ENCODE results near the gene UBE2C.

The UBE2C gene

DNA sequence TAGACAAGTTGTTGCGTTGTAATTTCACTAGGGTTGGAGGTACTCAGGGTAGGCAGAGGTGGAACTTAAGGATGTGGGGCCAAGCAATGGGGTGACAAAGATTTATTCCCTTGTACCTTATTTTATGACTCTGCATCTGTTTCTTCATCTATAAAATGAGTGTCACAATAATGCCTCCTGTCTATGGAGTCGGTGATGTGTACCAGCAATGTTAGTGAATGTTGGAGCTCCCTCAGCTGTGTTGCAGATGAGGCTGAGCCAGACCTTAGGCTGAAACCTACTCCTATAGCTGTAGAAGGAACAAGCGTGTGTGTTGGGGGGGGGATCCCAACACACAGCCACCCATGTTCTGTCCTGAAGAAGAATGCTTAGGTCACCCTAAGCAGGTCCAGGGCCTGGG, 4.5 kb downstream of the UBE2C start:
- TF ChIP-seq, protein P1, sequence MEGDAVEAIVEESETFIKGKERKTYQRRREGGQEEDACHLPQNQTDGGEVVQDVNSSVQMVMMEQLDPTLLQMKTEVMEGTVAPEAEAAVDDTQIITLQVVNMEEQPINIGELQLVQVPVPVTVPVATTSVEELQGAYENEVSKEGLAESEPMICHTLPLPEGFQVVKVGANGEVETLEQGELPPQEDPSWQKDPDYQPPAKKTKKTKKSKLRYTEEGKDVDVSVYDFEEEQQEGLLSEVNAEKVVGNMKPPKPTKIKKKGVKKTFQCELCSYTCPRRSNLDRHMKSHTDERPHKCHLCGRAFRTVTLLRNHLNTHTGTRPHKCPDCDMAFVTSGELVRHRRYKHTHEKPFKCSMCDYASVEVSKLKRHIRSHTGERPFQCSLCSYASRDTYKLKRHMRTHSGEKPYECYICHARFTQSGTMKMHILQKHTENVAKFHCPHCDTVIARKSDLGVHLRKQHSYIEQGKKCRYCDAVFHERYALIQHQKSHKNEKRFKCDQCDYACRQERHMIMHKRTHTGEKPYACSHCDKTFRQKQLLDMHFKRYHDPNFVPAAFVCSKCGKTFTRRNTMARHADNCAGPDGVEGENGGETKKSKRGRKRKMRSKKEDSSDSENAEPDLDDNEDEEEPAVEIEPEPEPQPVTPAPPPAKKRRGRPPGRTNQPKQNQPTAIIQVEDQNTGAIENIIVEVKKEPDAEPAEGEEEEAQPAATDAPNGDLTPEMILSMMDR (IDR thresholded peaks at IDR 0.05; ENCODE audit: low read depth, low read length, missing control alignments) = no peak
- H3K4me3 ChIP-seq (replicated peaks; ENCODE audit: low read depth, low read length) = no peak overlapping the region
- no peak for DNase-seq (ENCODE audit: extremely low read depth, low read depth)

DNA sequence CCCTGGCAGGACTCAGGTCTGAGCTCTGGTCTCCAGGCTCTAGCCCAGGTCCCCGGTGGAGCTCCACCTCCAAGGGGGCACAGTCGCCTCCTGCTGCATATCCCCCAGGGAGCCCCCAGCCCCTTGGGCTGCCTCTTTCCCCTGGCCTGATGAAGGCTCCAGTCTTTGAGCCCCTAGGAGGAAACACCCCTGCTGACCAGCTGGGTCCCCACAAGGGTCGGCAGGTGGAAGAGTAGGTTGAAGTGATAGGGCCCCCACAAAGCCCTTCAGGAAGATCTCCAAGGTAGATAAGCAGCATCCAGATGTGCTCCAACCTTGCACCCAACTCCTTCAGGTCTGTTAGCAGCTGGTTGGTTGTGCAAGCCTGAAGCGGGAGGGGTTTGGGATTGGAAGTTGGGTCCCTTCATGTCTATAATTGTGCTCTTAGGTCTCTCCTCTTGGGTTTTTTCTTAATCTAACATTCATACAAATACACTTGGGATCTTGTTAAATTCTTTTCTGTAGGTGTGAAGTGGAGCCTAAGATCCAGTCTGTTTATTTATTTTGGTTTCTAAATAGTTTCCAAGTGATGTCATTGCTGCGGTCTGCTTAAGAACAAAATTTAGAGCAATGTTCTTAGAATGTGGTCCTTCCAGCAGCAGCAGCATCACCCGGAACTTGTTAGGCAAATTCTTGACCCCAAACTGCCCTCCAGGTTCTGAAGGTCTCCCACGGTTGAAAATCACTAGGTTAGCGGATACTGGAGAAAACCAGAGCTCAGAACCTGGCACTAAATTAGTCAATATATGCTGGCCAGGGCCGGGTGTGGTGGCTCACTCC, 5.1 kb downstream of the UBE2C start:
- DNase-seq (ENCODE audit: extremely low read depth, low read depth) = peak; percentile 67
- TF ChIP-seq, protein P1 (IDR thresholded peaks at IDR 0.05; ENCODE audit: low read depth, low read length, missing control alignments) = no peak
- no peak overlapping the region for H3K4me3 ChIP-seq (replicated peaks; ENCODE audit: low read depth, low read length)

DNA sequence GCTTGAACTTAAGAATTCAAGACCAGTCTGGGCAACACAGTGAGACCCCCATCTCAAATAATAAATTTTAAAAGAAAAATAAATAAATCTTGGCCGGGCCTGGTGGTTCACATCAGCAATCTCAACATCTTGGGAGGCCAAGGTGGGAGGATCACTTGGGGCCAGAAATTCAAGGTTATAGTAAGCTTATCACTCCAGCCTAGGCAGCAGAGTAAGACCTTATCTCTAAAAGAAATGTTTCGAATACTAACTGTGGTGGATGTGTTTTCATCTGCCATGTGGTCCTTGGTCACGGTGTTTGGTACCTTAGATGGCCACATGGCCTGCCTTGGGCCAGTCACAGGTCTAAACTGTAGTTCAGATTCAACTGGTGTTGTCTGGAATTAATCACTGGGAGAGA, 5.8 kb downstream of the UBE2C start:
- no peak overlapping the region for H3K4me3 ChIP-seq (replicated peaks; ENCODE audit: low read depth, low read length)
- TF ChIP-seq, protein P1 (IDR thresholded peaks at IDR 0.05; ENCODE audit: low read depth, low read length, missing control alignments) = no peak
- no peak for DNase-seq (ENCODE audit: extremely low read depth, low read depth)

DNA sequence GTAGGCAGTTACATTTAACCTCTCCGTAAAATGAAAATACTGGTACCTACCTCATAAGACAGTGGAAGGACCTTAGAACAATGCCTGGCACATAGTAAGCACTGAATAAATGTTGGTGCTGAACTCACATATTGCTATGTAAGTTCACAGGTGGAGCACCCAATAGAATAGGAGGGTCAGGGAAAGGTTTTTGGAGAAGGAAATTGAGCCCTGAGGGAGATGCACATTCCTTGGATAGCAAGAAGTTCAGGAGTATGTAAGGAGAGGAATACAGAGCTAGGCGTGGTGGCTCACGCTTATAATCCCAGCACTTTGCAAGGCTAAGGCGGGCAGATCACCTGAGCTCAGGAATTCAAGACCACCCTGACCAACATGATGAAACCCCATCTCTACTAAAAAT, 7.0 kb downstream of the UBE2C start:
- no peak for DNase-seq (ENCODE audit: extremely low read depth, low read depth)
- H3K4me3 ChIP-seq (replicated peaks; ENCODE audit: low read depth, low read length) = no peak overlapping the region
- TF ChIP-seq, protein P1 (IDR thresholded peaks at IDR 0.05; ENCODE audit: low read depth, low read length, missing control alignments) = no peak

DNA sequence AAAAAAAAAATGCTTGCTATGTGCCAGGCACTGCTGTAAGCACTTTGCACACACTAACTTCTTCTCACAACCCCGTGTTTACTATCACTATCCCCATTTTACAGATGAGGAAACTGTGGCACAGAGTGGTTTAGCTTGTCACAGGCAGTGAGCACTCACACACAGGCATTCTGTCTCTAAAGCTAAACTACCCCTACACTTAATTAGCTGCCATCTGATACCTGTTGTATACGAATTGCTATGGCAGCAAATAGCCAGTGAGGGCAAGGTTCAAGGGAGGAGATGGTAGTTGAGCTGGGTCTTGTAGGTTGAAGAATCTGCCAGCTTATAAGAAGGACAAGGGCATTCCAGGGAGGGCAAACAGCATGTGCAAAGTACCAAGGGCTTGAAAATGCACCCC, 9.5 kb downstream of the UBE2C start:
- no peak overlapping the region for H3K4me3 ChIP-seq (replicated peaks; ENCODE audit: low read depth, low read length)
- no peak for DNase-seq (ENCODE audit: extremely low read depth, low read depth)
- TF ChIP-seq, protein P1 (IDR thresholded peaks at IDR 0.05; ENCODE audit: low read depth, low read length, missing control alignments) = no peak

DNA sequence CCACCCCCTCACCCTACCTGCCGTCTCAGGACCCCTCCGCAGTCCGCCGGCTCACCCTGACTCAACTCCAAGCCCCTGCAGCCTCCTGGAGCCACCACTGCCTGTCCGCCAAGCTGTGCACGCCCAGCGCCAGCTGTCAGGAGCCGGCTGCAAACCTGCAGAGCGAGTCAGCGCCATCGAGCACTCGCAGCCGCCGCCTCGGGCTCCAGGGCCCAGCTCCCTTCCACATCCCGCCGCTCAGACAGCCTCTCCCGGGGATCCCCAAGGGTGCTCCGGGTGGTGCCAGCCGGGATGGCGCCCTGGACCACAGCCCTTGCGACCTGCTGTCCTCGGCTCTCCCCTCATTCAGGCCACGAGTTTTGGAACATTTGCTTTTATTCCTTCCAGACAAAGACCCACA, 10.4 kb downstream of the UBE2C start:
- H3K4me3 ChIP-seq (replicated peaks; ENCODE audit: low read depth, low read length) = 0 out of 2 replicates have a peak overlapping the region, but pooled peaks have one; percentile 2
- TF ChIP-seq, protein P1 (IDR thresholded peaks at IDR 0.05; ENCODE audit: low read depth, low read length, missing control alignments) = no peak

More for the DNA sequence above, 10.4 kb downstream of the UBE2C start:
- no peak for DNase-seq (ENCODE audit: extremely low read depth, low read depth)

All from HFF-Myc (cell line).